Measurements from ENCODE around the gene NFXL1.

NFXL1 gene

GRCh38 chr4:47842985-47843384 is 71.4 kb downstream of the NFXL1 start:
- TF ChIP-seq, protein P1, sequence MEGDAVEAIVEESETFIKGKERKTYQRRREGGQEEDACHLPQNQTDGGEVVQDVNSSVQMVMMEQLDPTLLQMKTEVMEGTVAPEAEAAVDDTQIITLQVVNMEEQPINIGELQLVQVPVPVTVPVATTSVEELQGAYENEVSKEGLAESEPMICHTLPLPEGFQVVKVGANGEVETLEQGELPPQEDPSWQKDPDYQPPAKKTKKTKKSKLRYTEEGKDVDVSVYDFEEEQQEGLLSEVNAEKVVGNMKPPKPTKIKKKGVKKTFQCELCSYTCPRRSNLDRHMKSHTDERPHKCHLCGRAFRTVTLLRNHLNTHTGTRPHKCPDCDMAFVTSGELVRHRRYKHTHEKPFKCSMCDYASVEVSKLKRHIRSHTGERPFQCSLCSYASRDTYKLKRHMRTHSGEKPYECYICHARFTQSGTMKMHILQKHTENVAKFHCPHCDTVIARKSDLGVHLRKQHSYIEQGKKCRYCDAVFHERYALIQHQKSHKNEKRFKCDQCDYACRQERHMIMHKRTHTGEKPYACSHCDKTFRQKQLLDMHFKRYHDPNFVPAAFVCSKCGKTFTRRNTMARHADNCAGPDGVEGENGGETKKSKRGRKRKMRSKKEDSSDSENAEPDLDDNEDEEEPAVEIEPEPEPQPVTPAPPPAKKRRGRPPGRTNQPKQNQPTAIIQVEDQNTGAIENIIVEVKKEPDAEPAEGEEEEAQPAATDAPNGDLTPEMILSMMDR (IDR thresholded peaks at IDR 0.05; ENCODE audit: insufficient read depth, missing control alignments), result no peak
- DNase-seq (ENCODE audit: insufficient read length, low spot score), result no peak
- no peak for FAIRE-seq

DNA sequence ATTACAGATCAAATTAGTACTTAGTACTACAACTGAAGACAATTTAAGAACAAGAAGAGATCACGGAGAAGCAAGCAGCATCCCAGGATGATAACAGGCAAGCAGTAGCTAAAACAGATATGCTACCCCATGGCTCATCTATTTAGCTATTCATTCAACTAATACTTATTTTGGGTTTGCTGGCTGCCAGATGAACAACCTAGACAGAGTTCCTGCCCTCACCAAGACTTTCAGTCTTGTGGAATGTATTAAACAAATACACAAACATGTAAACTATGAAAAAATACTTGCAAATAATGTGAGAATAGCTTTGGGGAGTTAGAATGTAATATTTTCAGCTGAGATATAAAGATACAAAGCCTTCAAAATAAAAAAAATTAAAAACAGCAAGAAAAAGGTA is 74.1 kb downstream of the NFXL1 start:
- FAIRE-seq (no peak), DNase-seq (ENCODE audit: insufficient read length, low spot score) (no peak)
- TF ChIP-seq, protein P1 (IDR thresholded peaks at IDR 0.05; ENCODE audit: insufficient read depth, missing control alignments), result no peak

DNA sequence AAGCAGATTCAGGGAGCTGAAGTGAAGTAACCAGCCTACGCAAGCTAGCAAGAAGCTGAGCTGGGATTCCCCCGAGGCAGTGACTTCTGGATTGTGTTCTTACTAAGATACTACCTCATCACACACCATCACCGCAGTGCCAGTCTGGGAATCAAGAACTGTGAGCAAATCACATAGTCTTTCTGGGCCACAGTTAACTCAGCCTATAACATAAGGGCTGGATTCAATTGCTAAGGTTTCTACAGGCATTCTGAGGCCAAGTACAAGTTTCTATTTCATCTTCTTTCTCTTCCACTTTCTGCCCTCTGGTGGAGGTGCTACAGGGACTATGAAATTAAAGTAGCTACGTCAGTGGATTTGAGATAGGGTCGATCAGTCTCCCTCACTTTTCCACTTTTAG is 75.1 kb downstream of the NFXL1 start:
- TF ChIP-seq, protein P1 (IDR thresholded peaks at IDR 0.05; ENCODE audit: insufficient read depth, missing control alignments), result peak; percentile 28
- FAIRE-seq (no peak), DNase-seq (ENCODE audit: insufficient read length, low spot score) (no peak)

DNA sequence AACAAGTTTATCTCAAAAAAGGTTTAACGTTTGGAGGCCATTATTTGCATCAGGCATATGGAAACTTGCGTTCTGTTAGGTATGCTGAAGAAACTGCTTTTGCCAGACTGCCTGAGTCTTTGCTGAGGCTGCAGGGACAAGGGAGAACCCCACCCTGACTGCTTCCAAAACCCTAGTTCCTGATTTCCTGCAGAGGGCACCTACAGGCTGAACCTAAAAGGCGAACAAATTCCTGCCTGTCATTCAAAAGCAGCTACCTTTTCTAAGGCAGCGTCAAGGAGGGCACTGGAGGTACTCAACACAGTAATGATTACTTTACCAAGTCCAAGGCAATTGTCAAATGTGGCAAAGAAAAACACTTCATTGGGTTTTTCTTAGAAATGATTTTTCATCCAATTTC is 75.9 kb downstream of the NFXL1 start:
- TF ChIP-seq, protein P1 (IDR thresholded peaks at IDR 0.05; ENCODE audit: insufficient read depth, missing control alignments), result no peak
- DNase-seq (ENCODE audit: insufficient read length, low spot score) (no peak), FAIRE-seq (no peak)

DNA sequence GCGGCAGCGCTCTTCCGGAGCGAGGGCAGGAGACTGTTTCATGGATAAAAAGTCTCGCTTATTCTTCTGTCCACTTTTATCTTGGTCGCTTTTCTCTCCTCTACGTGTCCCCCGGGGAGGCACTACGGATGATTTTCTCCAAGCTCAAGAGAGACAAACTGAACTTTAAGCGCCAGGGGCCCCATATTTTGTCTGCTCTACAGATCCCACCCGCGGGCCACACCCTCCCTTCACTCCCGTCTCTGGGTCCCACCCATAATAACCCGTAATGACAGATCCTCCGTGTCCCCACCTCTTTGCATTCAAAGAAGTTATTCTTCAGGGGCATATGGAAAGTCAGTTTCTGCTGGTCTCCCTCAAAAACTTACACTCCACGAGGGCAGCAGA is 76.5 kb downstream of the NFXL1 start, which contains the start of gene CORIN:
Gene CORIN, minus strand, starts transcription at position 160 of the 387 bp plus-strand sequence. Its CDS starts 118 bp downstream, at position 42.
- TF ChIP-seq, protein P1 (IDR thresholded peaks at IDR 0.05; ENCODE audit: insufficient read depth, missing control alignments), result no peak
- no peak for FAIRE-seq
- DNase-seq (ENCODE audit: insufficient read length, low spot score), result no peak

DNA sequence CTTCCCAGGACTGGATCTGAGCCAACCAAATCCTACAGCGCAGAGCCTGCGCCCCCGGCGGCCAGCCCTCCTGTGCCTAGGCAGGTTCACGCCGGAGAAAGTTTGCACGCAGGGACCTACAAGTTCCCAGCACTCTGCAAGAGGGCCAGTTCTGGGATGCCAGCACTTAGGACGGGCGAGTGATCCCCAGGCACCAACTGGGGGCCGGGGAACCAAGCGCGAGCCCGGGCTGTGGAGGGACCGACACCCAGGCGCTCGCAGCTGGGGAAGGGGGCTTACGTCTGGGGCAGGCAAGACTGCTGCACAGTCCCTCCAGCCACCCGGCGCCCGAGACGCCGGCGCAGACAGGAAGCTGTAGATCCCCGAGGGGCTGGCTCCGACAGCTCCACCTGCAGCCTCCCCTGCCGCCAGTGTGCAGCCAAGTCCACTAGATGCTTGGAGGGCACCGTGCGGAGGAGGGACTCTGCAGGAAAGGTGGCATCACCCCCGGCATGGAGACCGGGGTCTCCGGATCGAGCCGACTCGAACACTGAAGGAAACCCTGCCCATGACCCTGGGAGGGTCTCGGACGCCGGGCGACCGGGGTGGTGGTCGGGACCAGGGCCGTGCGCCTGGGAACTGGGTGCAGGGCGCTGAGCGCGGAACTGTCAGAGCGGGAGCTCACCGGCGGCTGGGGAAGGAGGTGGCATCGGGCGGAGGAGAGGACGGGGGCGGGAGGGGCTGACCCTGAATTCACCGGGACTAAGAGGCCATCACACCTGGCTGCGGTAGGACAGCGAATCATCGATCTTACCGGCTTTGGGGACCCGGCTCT is 77.1 kb downstream of the NFXL1 start:
- DNase-seq (ENCODE audit: insufficient read length, low spot score), result no peak
- TF ChIP-seq, protein P1 (IDR thresholded peaks at IDR 0.05; ENCODE audit: insufficient read depth, missing control alignments), result no peak
- FAIRE-seq, result no peak

DNA sequence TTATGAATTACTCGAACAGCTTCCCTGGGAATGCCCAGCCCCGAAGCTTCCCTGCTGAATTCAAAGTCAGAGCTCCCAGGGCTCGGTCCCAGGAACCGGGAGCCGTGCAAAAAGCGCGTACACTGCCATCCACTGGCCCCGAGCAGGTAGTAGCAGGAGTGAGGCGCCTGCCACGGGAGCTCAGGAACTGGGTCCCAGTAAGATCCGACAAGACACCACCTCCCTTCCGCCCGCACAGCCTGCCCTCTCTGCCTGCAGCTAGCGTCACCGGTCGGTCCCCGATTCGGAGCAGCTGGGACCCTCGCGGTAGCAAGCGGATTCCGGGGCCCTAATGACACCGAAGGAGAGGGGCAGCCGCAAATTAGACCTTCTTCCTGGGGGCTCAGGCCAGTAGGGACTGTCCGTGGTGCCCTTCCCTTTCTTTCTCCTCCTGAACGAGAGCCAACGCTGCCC is 77.7 kb downstream of the NFXL1 start:
- TF ChIP-seq, protein P1 (IDR thresholded peaks at IDR 0.05; ENCODE audit: insufficient read depth, missing control alignments), result peak; percentile 71
- DNase-seq (ENCODE audit: insufficient read length, low spot score), result no peak
- FAIRE-seq, result no peak
